SW480 (cell line): ENCODE results near the gene HDHD3.
"Not testable (repeated sequence)": the region's sequence is repeated elsewhere in the genome, so short reads cannot be mapped to it uniquely, and the experiment has no call there.

ENCODE experiments used
- DNase-seq: peaks from one replicate; pipeline ENCODE4 v3.0.0-alpha.2; 2016; ENCODE audit warnings: low spot score

The HDHD3 gene

DNA sequence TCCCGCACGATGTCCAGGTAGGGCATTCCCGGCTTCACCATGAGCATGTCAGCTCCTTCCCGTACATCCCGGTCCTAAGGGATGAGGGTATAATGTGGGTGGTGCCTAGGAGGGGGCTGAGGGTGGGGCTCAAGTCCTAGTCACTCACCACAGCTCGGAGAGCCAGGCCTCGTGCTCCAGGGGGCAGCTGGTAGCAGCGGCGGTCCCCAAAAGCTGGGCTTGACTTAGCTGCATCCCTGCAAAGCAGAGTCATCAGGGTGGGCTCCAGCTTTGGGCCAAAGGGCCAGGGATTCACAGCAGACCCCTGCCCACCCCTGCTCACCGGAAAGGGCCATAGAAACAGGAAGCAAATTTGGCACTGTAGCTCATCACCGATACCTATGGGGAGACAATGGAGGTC is 12.7 kb upstream of the HDHD3 start:
- DNase-seq: no peak

DNA sequence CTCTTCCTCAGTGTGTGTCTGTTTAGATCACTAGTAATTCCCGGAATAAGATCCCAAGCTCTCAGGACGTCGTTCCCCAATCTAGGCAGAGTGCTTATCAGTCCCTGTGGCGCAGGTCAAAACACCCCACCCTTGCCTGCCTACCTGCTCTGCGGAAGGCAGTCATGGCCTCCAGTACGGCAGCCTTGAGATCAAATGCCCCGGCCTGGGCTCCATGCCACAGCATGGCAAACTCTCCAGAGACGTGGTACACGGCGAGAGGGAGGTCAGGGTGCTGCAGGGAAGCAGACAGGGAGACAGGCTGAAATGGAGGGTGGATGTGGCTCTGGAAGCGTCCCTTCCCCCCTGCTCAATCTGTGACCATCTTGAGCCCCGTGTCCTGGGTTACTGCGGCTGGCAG is 12.0 kb upstream of the HDHD3 start:
- DNase-seq: no peak

DNA sequence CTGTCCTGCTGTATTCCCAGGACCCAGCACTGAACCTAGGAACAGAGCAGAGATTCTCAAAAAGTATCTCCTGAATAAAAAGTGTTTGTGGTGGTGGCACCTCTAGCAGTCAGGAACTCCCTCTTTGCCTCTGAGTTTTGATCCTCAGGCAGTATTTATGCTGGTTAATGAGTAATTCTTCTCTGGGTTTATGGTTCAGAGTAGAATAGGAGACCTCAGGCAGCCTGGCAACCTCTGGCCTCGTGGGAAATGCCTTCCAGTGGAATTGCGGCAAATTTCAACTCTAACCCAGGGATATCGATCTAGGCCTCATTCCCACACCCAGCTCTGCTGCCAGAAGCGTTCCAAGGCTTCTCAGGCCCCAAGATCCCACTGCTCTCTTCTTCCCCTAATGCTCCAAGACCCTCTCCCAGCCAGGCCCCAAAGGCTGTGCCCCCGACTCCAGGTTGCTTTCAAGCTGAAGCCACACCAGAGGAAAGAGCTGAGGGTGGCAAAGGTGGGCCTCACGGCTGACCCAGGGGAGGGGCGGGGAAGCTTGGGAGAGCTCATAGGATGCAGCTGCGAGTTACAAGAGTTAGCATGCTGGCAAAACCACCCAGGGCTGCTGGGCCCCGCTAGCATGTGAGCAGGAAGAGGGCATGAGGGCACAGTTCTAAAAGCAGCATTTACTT is 10.9 kb upstream of the HDHD3 start:
- DNase-seq: peak; percentile 35

DNA sequence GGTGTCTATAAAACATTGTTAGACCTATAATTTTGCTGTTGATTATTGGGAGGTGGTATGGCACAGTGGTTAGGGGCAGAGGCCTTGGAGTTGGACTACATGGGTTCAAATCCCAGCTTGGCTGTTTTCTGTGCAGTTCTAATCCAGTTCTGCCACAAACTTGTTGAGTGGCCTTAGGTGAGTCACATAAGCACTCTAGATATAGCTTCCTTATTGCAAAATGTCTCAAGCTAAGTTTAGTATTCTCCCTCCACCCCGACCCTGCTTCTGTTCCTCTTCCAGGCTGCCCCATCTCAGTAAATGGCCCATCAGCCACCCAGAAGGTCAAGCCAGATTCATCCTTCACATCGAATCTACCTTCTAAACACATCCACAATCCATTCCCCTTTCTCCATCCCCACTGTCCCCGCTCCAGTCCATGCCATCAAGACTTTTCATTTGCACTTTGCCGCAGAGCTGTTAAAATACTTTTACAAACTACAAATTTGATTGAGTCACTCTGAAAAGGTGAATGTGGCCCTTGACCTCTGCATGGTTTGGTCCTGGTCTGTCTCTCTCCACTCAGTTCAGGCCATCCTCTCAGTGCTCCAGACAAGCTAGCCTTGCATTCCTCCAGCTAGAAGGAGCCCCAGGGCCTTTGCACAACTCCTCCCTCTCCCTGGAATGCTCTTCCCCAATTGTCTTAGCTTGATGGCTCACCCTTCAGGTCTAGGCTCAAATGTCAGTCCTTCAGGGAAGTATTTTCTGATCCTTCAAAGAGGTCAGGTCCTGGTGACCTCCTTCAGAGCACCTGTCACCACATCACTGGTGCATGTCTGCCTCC is 10.0 kb upstream of the HDHD3 start:
- DNase-seq: no peak

DNA sequence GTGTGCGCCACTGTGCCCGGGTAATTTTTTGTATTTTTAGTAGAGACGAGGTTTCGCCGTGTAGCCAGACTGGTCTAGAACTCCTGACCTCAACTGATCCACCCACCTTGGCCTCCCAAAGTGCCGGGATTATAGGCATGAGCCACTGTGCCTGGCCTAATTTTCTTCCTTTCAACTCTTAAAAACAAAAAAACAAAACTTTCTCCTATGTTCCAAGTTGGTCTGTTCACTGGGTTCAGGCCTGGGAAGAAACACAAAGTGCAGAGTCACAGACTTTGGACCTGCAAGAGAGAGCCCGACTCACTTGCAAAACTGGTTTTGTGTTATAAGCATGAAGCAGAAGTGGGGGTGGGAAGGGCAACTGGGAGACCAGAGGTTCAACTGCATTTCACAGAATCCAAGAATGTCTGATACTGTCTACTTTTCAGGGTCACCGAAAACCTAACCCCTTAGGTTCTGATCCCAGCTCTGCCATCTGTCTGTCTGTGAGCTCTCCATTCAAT is 5.2 kb upstream of the HDHD3 start:
- DNase-seq: no peak

DNA sequence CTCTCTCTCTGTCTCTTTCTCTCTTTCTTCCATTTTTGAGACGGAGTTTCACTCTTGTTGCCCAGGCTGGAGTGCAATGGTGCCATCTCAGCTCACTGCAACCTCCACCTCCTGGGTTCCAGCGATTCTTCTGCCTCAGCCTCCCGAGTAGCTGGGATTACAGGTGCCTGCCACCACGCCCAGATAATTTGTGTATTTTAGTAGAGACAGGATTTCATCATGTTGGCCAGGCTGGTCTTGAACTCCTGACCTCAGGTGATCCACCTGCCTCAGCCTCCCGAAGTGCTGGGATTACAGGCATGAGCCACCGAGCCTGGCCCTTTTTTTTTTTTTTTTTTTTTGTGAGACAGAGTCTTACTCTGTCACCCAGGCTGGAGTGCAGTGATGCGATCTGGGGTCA is 4.7 kb upstream of the HDHD3 start:
- DNase-seq: not testable (repeated sequence)

DNA sequence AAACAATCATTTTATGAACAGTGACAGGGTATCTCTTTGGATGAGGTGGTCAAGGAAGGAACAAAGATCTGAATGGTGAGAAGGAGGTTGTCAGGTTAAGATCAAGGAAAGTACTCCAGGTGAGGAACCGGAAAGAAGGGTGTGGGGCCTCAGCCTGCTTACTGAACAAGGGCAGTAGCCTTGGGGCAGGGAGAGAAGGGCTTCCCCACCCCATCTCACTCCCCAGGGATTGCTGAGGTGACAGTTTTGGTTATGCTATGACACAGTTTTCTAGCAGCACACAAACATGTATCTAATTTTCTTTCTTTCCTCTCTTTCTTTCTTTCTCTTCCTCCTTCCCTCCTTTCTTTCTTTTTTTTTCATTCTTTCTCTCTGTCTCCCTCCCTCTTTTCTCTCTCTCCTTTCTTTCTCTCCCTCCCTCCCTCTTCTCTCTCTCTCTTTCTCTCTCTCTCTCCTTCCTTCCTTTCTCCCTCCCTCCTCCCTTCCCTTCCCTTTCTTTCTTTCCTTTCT is 4.1 kb upstream of the HDHD3 start:
- no peak for DNase-seq

DNA sequence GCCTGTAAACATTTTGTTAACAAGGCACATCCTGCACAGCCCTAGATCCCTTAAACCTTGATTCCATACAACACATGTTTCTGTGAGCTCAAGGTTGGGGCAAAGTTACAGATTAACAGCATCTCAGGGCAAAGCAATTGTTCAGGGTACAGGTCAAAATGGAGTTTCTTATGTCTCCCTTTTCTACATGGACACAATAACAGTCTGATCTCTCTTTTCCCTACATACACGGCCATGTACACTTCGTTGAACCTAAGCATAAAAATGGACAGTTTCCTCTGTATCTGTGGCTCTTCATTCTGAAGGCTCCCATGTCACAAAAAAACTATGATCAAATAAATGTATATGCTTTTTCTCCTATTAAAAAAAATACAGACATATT is 3.0 kb upstream of the HDHD3 start:
- not testable (repeated sequence) for DNase-seq

DNA sequence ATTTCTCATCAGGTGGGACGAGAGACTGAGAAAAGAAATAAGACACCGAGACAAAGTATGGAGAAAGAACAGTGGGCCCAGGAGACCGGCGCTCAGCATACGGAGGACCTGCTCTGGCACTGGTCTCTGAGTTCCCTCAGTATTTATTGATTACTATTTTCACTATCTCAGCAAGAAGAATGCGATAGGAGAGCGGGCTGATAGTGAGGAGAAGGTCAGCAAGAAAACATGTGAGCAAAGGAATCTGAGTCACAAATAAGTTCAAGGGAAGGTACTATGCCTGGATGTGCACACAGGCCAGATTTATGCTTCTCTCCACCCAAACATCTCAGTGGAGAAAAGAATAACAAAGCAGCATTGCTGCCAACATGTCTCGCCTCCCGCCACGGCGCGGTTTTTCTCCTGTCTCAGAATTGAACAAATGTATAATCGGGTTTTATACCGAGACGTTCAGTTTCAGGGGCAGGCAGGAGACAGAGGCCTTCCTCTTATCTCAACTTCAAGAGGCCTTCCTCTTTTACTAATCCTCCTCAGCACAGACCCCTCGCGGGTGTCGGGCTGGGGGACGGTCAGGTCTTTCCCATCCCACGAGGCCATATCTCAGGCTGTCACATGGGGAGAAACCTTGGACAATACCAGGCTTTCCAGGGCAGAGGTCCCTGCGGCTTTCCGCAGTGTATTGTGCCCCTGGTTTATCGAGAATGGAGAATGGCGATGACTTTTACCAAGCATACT is 2.5 kb upstream of the HDHD3 start:
- DNase-seq: not testable (repeated sequence)

DNA sequence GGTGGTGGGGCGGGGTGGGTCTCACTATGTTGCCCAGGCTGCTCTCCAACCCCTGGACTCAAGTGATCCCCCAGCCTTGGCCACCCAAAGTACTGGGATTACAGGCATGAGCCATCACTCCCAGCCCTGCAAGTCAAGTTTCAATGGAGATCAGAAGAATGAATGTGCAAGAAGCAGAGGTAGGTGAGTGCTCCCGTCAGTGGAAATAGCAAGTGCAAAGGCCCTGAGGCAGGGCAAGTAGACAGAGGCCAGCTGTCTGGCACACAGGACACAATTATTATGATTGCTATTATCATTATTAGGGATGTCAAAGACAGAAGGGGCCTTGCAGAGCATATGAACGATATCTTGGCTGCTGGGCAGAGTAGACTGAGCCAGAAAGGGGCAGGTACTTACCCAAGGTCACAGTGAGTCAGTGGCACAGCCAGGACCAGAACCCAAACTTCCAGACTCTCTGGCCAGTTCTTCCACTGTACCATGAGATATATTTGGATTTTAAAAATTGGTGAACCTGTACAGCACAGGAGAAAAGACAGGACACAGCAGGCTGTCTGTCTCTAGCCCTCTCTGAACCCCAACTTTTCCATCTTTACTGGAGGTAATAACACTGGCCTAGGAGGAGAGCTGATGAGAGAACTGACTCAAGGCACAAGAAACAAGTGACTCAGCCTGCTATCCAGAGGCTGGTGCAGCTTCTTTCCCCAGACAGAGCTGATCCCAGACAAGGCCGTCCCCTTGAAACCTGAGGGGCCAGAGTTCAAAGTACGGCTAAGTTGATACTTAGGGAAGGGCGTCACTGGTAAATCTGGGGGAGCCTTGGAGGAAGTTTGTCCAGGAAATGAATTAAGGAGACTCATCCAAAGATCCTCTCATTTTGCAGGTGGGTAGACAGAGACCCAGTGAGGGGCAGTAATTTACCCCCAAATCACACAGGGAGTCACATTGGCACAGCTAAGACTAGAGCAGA is 1.4 kb downstream of the HDHD3 start:
- no peak for DNase-seq

DNA sequence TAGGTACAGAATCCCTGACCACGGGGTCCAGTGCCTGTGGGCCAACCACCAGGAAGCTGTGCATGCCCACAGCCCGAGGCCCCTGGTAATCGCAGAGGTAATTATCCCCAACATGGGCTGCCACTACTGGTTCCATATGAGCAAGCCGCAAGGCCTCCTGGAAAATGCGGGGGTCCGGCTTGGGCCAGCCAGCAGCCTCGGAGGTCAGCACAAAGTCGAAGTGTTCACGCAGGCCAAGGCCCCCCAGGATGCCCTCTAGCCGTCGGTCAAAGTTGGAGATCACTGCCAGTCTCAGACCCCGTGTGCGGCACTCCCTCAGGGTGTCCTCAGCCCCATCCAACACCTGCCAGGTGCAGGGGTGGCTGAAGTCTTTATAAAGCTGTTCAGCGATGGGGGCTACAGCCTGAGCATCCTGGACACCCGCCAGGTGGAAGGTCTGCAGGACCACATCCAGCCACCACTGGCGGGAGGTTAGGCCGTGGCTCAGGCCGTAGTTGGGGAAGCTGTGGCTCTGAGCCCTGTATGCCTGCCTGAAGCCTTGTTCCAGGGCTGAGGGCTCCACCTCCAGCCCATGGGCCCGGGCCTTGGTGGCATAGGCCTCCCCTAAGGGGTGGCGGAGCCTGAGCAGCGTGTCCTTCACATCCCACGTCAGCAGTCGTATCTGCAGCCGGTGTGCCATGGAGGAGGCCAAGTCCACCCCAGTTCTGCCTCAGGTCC is 3.0 kb downstream of the HDHD3 start:
- no peak for DNase-seq

DNA sequence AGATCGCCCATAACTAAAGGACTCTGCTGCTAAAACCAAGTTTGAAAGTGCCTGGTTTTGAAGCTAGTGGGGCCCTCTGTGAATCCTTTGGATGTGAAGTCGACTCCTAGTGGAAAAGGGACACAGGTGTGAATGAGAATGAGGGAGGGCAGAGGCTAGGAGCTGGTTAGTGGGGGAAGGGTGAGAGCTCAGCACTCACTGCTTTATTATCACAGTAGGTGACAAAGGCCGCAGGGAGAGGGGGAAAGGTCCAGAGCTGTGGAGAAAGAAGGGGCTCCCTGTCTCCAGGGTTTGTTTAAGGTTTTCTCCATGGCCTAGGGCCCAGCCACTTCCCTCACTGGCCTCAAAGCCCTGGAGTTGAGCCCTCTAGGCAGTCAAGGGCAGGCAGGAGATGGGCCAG is 3.5 kb downstream of the HDHD3 start:
- DNase-seq: no peak

DNA sequence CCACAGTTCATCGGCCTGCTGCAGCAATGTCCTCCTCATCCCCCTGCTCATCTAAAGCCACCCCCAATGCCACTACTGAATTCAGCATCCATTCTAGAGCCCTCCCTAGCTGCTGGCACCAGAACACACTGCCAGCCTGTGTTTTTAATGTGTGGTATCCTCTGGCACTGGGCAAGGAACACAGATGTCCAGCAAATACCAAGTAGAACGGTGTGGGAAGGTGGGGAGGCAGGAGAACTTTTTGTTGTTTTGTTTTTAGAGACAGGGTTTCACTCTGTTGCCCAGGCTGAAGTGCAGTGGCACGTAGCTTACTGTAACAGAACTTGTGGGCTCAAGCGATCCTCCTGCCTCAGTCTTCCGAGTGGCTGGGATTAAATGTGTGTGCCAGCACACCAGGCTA is 4.7 kb downstream of the HDHD3 start:
- DNase-seq: no peak

DNA sequence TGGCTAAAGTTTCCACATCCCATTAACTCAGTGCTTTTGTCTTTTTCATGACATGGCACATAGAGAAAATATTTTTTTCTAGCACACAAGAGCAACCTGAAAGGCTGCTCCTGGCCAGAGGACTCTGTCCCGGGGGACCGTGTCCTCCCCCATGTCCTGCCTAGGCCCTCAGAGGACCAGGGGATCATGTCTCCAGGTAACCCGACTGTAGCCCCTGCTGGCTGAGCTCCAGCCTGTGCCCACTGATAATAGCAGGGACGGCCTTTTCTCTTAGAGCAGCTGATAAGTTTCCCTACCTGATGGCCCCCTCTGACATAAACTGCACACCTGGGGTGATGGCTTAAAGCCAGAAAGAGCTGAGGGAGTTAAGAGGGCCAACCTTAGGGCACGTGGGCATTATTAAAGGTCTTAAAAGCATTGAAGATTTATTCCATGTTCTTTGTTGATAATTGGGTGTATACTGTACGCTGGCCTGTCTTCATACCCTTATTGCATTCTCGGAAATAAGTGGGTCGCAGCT is 5.9 kb downstream of the HDHD3 start:
- no peak for DNase-seq

DNA sequence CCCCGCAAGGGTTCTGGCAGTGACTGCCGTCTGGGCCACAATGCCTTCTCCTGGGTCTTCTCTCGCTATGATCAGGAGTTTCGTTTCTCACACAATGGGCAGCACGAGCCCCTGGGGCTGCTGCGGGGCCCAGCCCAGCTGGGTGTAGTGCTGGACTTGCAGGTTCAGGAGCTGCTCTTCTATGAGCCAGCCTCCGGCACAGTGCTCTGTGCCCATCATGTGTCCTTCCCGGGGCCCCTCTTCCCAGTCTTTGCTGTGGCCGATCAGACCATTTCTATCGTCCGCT is 7.0 kb downstream of the HDHD3 start:
- DNase-seq: no peak

DNA sequence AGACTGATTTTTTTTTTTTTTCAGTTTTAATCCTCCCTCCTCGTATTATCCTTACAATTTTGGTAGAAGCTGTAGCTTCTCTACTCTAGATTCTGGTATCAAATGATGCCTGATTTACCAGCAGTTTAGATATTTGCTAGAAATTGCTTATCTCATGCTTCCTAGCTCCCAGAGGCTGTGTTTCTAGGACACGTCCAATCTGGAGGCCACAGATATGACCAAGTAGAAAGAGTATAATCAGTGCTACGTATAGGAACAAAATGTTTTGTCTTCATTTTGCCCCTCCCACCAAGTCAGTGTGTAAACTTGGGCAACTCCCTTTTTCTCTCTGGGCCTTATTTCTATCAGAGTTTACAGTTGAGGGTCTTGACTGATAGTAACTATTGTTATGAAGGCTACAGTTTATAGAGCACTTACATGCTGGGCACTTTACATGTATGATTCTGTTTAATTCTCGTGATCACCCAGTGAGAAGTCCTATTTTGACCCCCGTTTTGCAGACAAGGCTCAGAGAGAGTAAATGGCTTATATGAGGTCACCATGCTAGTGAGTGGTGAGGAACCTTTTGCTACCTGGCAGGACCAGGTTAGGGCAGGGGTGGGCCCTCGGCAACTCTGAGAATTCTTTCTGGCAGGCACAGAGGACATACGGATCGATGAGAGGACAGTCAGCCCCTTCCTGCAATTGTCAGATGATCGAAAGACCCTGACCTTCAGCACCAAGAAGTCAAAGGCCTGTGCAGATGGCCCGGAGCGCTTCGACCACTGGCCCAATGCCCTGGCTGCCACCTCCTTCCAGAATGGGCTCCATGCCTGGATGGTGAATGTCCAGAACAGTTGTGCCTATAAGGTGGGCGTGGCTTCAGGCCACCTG is 7.6 kb downstream of the HDHD3 start:
- DNase-seq: no peak

DNA sequence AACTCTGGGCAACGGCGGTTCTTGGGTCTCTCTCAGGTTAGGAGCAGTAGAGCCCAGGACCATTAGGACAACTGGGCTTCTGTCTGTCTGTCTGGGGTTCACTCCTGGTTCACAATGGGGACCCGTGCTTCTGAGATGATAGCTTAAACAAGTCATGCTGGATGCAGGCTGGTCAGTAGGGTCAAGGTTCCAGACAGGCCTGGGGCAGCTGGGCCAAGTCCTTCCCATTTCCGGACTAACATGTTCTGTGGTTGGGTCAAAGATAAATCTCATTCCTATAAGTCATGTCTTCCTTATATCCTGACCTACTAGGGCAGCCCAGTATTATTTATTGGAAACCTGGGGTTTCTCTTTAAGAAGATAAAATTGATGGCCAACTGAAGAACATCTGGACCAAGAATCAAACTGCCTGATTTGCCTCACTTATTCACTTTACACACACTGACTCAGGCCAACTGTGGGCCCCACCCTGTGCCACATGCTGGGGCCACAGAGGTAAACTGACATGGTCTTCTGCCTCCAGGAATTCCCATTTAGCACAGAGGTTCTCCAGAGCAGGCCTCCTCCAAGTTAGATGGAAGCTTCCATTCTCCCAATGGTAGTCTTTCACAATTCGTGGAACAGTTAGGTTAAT is 8.3 kb downstream of the HDHD3 start:
- no peak for DNase-seq

DNA sequence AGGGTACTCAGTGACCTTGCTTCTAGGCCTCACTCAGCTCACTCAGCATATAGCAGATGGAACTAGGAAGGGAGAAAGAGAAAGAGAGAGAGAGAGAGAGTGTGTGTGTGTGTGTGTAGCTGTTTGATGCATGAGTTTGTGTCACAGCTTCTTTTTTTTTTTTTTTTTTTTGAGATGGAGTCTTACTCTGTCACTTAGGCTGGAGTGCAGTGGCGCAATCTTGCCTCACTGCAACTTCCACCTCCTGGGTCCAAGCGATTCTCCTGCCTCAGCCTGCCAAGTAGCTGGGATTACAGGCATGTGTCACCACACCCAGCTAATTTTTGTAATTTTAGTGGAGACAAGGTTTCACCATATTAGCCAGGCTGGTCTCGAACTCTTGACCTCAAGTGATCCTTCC is 11.1 kb downstream of the HDHD3 start:
- DNase-seq: not testable (repeated sequence)

DNA sequence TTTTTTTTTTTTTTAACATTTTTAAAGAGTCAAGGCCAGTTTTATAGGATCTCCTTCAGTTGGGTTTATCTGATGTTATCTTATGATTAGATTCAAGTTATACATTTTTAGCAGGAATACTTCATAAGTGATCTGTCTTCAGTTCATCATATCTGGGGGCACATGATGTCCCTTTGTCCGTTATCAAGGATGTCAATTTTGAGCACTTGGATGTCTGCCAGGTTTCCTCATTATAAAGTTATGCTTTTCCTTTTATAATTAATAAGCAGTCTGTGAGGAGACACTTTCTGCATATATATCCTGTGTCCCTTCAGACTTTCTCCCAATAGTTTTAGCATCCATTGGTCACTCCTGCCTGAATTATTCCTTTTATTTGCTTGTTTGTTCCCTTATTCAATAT is 11.8 kb downstream of the HDHD3 start:
- DNase-seq: no peak
